Kidney (tissue), 14 donors: ENCODE data around the gene MED13. TPM values are rescaled to one million over a fixed set of nuclear protein-coding genes. Genes with fewer than 3 reads are reported as not detected.

ENCODE experiments used
- DNase-seq, 5 donors: peaks; one replicate each; pipeline ENCODE4 v3.0.0-alpha.2; 2013 to 2020
- FAIRE-seq: peaks from 2 replicates; lab custom pipeline; 2012; peaks lifted over from hg19 to GRCh38; lab: Jason Lieb, UNC
- H3K27ac ChIP-seq, 2 donors: one replicate each; pipeline ENCODE4 v1.7.0; 2013; ENCODE audit warnings: low read depth in 2 of 2, low read length in 2 of 2, inconsistent platforms in 1 of 2
- H3K27me3 ChIP-seq: one replicate; pipeline ENCODE4 v1.7.1; 2013; ENCODE audit warnings: low read length, inconsistent platforms; ENCODE audit not compliant: control insufficient read depth, insufficient read depth
- H3K36me3 ChIP-seq, 3 donors: one replicate each; pipeline versions ENCODE4 v1.7.0 to v1.7.1; 2013; ENCODE audit warnings: low read length in 3 of 3, control low read depth in 1 of 3, inconsistent platforms in 1 of 3; ENCODE audit not compliant: insufficient read depth in 3 of 3, control insufficient read depth in 2 of 3
- H3K4me1 ChIP-seq, 3 donors: one replicate each; pipeline versions ENCODE4 v1.7.0 to v1.7.1; 2013; ENCODE audit warnings: low read length in 3 of 3, inconsistent platforms in 1 of 3, low read depth in 1 of 3; ENCODE audit not compliant: control insufficient read depth in 2 of 3, insufficient read depth in 2 of 3
- H3K4me3 ChIP-seq, 3 donors: one replicate each; pipeline versions ENCODE4 v1.7.0 to v1.8.1; 2013; ENCODE audit warnings: low read length in 3 of 3, control low read depth in 1 of 3, inconsistent platforms in 1 of 3
- H3K9ac ChIP-seq, 3 donors: one replicate each; pipeline versions ENCODE4 v1.7.0 to v1.7.1; 2013; ENCODE audit warnings: low read length in 3 of 3, control low read depth in 1 of 3, inconsistent platforms in 1 of 3
- H3K9me3 ChIP-seq, 3 donors: one replicate each; pipeline versions ENCODE4 v1.7.0 to v1.7.1; 2013; ENCODE audit warnings: low read length in 3 of 3, control low read depth in 1 of 3, inconsistent platforms in 1 of 3; ENCODE audit not compliant: control insufficient read depth in 2 of 3, insufficient read depth in 1 of 3
- intact Hi-C: fragments of 100-400 bp; cut with DNase I; formaldehyde crosslinking; loops from one replicate; pipeline ENCODE4 v1.11.1; 2022
- polyA plus RNA-seq: library from polyadenylated mRNA; stranded (reverse); fragments of 350-450 nt; fragmentation: Illumina TruSeq; extraction: RNeasy Lipid Tissue Mini Kit (QIAGEN cat#74804); gene quantifications from one replicate; pipeline ENCODE4 v1.2.3, GENCODE V29; 2014; ENCODE audit warnings: low read depth, low replicate concordance; ENCODE audit not compliant: insufficient read depth
- total RNA-seq: library from RNA; stranded (reverse); fragmentation: NEBNext Ultra II Directional; extraction: Animal tissue kit (Norgen Biotek cat#: 25700); gene quantifications from one replicate; pipeline ENCODE4 v1.2.1, GENCODE V29; 2021
- TF ChIP-seq, protein P1 (sequence below): IDR thresholded peaks from 3 replicates; pipeline ENCODE4 v1.5.1; 2012; ENCODE audit warnings: mild to moderate bottlenecking, moderate library complexity, borderline replicate concordance; ENCODE audit not compliant: insufficient read depth; ENCODE audit errors: extremely low read depth
- donor health status: control.
- donor health status: control.
- donor health status: control.
- donor health status: control.
- donor health status: control.
- donor health status: DM: yes; HTN: yes; CAD: no.
- donor health status: Normal renal cell carcinoma (clear cell type).

MED13 gene
- total and polyA plus RNA-seq, 2 donors from 2014 or later = 6.4 to 73.6 TPM

GRCh38 chr17:62093188-62094155 lies 28.4 kb upstream of the MED13 start:
- DNase-seq (no peak), FAIRE-seq (no peak)
- no peaks in the 10 kb centered on the region for H3K36me3 ChIP-seq
- no peaks in the 10 kb centered on the region for H3K9me3 ChIP-seq
- no peak overlapping the region for H3K9ac ChIP-seq
- intact Hi-C loops = no loop called here
- TF ChIP-seq, protein P1, sequence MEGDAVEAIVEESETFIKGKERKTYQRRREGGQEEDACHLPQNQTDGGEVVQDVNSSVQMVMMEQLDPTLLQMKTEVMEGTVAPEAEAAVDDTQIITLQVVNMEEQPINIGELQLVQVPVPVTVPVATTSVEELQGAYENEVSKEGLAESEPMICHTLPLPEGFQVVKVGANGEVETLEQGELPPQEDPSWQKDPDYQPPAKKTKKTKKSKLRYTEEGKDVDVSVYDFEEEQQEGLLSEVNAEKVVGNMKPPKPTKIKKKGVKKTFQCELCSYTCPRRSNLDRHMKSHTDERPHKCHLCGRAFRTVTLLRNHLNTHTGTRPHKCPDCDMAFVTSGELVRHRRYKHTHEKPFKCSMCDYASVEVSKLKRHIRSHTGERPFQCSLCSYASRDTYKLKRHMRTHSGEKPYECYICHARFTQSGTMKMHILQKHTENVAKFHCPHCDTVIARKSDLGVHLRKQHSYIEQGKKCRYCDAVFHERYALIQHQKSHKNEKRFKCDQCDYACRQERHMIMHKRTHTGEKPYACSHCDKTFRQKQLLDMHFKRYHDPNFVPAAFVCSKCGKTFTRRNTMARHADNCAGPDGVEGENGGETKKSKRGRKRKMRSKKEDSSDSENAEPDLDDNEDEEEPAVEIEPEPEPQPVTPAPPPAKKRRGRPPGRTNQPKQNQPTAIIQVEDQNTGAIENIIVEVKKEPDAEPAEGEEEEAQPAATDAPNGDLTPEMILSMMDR = no peak
- no peaks in the 10 kb centered on the region for H3K27me3 ChIP-seq
- no peak overlapping the region for H3K4me3 ChIP-seq
- no peak overlapping the region for H3K27ac ChIP-seq
- peaks cover 0 to 3% (median 0%) of the 10 kb centered on the region in 3 donors for H3K4me1 ChIP-seq

GRCh38 chr17:62092784-62093183 lies 27.7 kb upstream of the MED13 start:
- H3K36me3 ChIP-seq = no peaks in the 10 kb centered on the region
- TF ChIP-seq, protein P1 = no peak
- H3K9me3 ChIP-seq = no peaks in the 10 kb centered on the region
- intact Hi-C loops = no loop called here
- H3K27ac ChIP-seq = no peak overlapping the region
- no peak for DNase-seq
- H3K27me3 ChIP-seq = no peaks in the 10 kb centered on the region
- H3K9ac ChIP-seq = no peak overlapping the region
- no peak overlapping the region for H3K4me3 ChIP-seq
- peaks cover 0 to 3% (median 0%) of the 10 kb centered on the region in 3 donors for H3K4me1 ChIP-seq
- FAIRE-seq = no peak

DNA sequence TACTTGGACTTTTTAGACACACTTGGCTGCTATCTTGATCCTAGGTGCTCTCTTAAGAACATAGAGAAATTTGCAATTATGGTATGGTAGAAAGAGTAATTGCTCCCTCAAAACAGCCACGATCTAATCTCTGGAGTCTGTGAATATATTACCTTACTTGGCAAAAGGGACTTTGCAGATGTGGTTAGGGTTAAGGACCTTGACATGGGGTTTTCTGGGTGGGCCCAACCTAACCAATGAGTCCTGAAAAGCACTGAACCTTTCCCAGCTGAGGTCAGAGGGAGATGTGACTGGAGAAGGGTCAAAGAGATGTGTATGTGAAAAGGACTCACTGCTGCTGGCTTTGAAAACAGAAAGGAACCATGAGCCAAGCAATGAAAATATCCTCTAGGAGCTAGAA lies 26.7 kb upstream of the MED13 start:
- Histone ChIP-seq H3K9me3 (no peaks in the 10 kb centered on the region), H3K27me3 (no peaks in the 10 kb centered on the region), H3K36me3 (no peaks in the 10 kb centered on the region), H3K4me1 (peaks cover 0 to 3% (median 0%) of the 10 kb centered on the region in 3 donors), H3K27ac (no peak overlapping the region), H3K9ac (no peak overlapping the region), H3K4me3 (no peak overlapping the region)
- FAIRE-seq (no peak), DNase-seq (no peak)
- TF ChIP-seq, protein P1 = no peak
- intact Hi-C loops = no loop called here
